GM12872 (cell line): ENCODE measurements around the gene CAP1.

Experiments used
- CTCF ChIP-seq: IDR thresholded peaks from 3 replicates; pipeline ENCODE4 v1.5.1; 2011; ENCODE audit warnings: low read depth, mild to moderate bottlenecking, low read length, moderate library complexity; ENCODE audit not compliant: insufficient read depth

The CAP1 gene

GRCh38 chr1:40105028-40105427 is 64.5 kb downstream of the CAP1 start:
- TF ChIP-seq CTCF, result no peak

- no peak for TF ChIP-seq CTCF
Measured at GRCh38 chr1:40107290-40107959, 66.9 kb downstream of the CAP1 start.

GRCh38 chr1:40110389-40110788 is 69.9 kb downstream of the CAP1 start:
- no peak for TF ChIP-seq CTCF

GRCh38 chr1:40114400-40114799 is 73.9 kb downstream of the CAP1 start:
- no peak for TF ChIP-seq CTCF

GRCh38 chr1:40120128-40120527 is 79.6 kb downstream of the CAP1 start:
- no peak for TF ChIP-seq CTCF
